HG03439 (cell line): Measurements from ENCODE around the gene CRIP2.

Source experiments
- ATAC-seq: cut with Tn5 transposase; IDR thresholded peaks from one replicate; pipeline ENCODE4 v1.9.1; 2021; ENCODE audit warnings: mild to moderate bottlenecking, moderate library complexity; ENCODE audit not compliant: unreplicated experiment

Gene CRIP2

GRCh38 chr14:105496831-105497591 lies 22.4 kb downstream of the CRIP2 start:
- no peak for ATAC-seq

- no peak for ATAC-seq
Observed at GRCh38 chr14:105497671-105498429, 23.2 kb downstream of the CRIP2 start.

GRCh38 chr14:105498430-105499255 lies 24.0 kb downstream of the CRIP2 start:
- no peak for ATAC-seq

GRCh38 chr14:105499256-105500035 lies 24.8 kb downstream of the CRIP2 start:
- no peak for ATAC-seq

GRCh38 chr14:105500036-105500725 lies 25.6 kb downstream of the CRIP2 start:
- ATAC-seq = no peak

- ATAC-seq = no peak
Observed at GRCh38 chr14:105500726-105501101, 26.1 kb downstream of the CRIP2 start.

GRCh38 chr14:105501504-105502291 lies 27.1 kb downstream of the CRIP2 start:
- no peak for ATAC-seq

- no peak for ATAC-seq
Observed at GRCh38 chr14:105502446-105503295, 28.1 kb downstream of the CRIP2 start.

- ATAC-seq = no peak
Observed at GRCh38 chr14:105503296-105503640, 28.6 kb downstream of the CRIP2 start.

GRCh38 chr14:105503935-105504692 lies 29.5 kb downstream of the CRIP2 start:
- ATAC-seq = no peak

- no peak for ATAC-seq
Observed at GRCh38 chr14:105505101-105505500, 30.5 kb downstream of the CRIP2 start.

- ATAC-seq = no peak
Observed at GRCh38 chr14:105507247-105507646, 32.6 kb downstream of the CRIP2 start.

- ATAC-seq = no peak
Observed at GRCh38 chr14:105508069-105508468, 33.4 kb downstream of the CRIP2 start.

- ATAC-seq = no peak
Observed at GRCh38 chr14:105508601-105509000, 34.0 kb downstream of the CRIP2 start.

- no peak for ATAC-seq
Observed at GRCh38 chr14:105517096-105517495, 42.5 kb downstream of the CRIP2 start.

- no peak for ATAC-seq
Observed at GRCh38 chr14:105519946-105520698, 45.5 kb downstream of the CRIP2 start.

GRCh38 chr14:105525326-105525725 lies 50.7 kb downstream of the CRIP2 start:
- ATAC-seq = no peak
